ENCODE results near the gene PLXNB2.

The PLXNB2 gene

DNA sequence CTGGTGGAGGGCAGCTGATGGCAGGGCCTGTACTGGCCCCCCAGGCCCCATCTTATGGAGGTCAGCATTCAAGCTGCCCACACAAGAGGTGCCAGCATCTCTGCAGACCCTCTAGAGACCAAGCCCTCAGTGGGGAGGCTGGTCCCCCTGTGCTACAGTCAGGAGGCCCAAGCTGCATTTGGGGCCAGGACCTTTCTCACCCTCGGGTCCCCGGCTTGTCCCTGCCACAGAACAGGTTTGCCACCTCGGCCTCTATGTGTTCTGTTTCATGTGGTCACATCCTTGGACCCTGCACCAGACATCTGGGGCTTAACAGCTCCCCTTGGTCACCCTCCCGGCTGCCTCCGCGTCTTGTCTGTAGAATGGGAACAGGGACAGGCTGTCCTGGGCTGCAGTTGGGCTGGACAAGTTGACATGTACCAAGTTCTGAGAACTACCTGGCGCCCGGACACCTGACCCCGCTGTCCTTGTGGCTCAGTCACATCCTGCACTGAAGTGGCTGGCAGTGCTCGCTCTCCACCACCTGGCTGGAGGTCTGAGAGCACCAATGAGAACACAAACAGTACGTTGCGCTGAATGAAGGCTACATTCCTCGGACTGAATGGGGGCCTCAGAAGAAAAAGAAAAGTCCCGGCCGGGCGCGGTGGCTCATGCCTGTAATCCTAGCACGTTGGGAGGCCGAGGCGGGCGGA is 2.7 kb upstream of the PLXNB2 start:
- no peak for DNase-seq (ENCODE audit: low read depth)

DNA sequence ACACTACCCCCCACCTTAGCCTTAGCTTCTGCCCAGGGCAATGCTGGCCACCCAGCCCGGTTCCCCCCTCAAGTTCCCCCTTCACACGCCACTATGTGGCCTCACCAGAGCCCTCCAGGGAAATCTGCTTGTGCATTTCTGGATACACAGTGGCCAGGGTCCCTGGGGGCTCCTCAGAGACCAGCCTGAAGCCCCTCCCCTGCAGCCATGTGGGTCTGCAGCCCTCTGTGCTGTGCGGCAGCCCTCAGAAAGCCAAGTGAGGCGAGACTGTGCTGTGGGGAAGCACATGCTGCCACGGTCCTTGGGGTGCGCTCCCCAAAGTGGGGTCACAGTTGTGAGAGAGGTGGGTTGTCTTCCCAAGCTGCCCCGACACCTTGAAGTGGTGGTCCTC is 2.1 kb upstream of the PLXNB2 start:
- no peak for DNase-seq (ENCODE audit: low read depth)

DNA sequence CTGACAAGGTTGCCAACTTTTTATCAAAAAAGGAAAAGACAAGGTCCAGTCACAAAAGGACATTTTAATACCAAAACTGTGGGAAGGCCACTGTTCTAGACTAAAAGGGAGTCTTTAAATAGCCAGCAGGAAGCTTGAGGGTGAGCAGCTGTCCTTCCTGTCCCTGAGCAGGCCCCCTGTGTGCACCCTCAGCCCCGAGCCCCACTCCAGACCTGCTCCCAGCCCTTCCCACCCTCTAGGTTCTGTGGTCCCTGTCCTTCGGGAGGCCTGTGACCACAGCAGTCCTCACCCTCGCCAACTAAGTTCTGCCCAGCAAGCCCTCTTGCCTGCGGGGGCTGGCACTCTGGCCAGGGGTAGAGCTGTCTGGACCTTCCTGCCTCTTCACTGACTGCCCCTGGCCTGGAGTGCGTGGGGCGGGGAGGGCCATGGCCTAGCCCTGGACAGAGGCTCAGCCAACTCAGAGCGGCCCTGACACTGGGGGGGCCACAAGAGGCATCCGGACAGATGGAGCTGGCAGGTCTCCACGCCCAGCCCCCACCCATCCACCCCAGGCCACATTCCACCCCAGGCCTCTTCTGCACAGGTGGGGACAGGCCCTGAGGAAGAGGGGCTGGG is 1.6 kb upstream of the PLXNB2 start:
- no peak for DNase-seq (ENCODE audit: low read depth)

DNA sequence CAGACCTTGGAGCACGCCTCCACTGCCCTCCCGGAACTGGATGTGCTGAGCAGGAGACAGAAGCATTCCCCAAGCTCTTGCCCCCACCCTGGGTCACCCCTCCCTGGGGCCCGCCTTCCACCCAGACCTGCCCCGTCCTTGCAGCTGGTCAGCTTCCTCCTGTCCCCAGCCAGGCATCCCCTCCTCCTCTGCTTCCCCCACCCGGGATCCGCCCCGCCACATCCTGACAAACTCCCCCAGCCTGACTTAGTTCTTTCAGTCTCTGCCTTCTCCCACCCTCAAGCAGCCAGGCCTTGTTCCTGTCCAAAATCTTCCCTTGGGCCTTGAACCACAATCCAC is 1.1 kb upstream of the PLXNB2 start:
- no peak for DNase-seq (ENCODE audit: low read depth)

DNA sequence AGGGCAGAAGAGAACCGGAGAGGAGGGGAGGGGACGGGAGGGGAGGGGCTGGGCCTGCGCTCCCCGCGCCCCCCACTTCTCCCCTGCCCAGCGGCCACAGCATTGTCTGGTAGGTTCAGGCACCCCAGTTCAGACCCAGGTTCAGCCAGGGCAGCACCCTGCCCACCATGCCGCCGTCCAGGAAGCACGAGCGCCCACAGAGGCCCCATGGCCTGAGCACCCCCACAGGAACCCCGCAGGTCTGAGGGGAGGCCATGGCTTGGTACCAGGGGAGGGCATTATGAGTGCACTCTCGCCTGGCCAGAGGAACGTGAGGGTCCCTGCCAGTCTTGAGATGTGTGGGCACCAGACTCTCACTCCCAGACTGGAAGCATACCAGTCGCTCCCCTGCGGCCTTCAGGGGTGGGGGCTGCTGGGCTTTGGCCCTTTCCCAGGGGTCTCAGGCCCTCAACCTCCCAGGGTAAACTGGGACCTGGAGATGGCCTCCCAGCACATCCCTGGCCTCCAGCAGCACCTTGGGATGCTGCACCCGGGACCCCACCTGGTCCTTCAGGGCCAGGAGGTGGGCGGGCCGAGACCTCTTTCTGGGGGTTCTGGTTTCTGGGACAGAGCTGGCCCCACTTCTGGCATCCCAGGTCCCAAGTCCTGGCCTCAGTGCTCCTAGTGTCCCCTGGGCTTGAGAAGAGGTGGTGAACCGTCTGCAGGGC is 597 bp upstream of the PLXNB2 start:
- DNase-seq (ENCODE audit: low read depth), result no peak

DNA sequence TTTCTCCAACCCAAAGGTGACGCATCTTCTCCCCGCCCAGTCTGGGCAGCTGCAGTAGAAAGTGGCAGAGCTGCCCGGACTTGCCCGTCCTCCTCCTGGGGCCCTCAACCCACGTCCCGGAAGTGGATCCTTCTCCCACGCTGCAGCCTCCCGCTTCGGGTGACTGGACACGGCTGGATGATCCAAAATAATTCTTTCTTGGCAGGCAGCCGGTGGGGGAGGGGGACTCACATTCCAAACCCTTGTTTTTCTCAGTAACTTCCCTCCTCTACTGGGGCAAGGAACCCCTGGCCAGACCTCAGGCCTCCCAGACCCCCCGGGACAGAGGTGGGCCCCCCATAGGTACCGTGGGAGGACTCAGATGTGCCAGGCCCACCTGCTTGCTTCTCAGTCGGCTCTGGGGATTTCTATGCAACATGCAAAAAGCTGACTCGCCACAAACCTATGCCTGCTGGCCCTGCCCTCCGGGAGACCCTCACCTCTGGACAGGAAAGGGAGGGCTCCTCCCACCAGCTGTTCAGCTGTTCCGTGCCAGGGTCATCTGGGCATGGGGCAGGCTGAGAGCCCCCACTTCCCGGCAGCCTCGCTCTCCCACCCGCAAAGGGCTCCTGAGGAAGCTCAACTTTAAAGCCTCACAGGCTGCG is 1.4 kb downstream of the PLXNB2 start:
- DNase-seq (ENCODE audit: low read depth), result no peak

DNA sequence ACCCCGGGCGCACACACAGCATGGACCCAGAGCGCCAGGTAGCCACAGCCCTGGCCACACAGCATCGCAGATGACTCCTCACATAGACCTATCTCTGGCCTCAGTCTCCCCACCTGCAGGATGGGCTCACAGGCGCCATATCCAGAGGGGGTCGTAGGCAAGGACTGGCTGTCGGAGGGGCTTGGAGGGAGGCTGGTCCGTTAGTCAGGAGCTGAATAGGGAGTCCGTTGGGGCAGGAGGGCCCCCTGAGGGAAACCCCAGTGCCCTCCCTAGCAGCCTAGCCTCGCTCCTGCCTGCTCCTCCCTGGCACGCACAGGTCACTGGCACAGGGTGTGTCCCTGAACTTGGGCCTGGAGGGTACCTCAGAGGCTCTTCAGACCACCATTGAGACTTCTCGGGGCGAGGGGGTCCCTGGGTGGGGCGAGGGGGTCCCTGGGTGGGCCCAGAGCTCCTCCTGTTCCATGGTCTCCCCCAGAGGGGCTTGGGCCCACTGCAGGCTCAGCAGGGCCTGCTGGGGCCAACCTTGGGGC is 2.0 kb downstream of the PLXNB2 start:
- DNase-seq (ENCODE audit: low read depth), result no peak

DNA sequence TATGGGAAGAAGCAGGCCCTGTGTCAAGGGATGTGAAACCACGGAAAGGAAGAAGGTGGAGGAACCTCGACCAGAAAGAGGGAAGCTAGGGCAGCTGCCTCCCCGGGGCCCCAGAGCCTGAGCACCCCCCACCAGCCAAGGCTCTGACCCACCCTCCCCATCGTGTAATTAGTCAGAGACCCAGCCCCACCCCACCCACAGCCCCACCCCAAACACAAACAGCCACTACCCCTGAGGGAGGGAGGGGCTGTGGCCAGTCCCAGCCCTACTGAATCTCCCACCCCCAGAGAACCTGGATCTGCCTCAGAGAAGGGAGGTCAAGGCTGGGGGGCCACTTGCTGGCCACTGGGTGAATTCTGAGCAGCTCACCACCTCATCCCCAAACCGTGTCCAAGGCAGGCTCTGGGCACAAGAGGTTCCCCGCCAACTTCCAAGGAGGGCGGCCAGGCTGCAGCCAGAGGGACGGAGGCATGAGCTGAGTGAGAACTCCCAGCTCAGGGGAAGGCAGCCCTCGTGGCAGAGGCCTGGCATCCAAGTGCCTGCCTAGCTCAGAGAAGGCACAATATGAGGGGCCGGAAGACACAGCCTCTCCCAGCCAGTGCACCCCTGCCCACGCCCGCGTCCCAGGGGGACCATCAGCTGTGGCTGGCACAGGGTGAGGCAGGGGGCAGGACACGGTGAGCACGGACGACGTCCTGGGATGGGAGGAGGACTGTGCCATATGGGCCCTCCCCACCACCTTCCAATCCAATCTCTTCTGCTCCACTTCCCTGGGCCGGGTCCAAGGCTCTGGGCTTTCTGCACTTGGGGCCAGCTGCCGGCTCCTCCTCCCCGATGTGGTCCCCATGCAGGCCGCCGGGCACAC is 2.7 kb downstream of the PLXNB2 start:
- DNase-seq (ENCODE audit: low read depth), result no peak

DNA sequence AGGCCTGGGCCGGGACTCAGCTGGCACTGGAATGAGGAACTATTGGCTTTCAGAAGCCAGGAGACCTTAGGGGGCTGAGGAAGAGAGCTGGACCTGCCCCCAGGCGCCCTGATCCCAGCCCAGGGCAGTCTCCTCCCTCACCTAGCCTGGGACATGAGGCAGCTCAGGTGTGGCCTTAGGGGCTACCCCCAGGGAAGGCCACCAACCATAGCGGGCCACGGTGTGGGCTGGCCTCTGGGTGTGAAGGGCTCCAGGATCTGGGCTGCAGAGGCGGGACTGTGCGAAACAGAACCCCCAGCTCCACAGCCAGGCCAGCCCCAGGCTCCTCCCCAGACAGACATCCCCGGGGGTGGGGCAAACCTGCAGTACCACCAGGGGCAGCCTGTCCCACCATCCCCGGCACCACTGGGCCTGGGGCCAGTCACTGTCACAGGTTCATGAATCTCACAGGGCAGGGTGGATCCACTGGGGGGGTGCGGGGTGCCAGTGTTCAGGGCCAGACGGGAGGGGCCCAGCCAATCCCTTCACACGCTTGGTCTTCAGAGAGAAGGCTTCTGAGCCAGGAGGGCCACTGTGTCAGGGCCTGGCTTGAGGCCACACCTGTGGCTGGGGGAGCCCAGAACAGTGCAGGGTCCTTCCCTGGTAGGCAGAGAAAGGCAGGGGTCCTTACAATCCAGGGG is 3.5 kb downstream of the PLXNB2 start:
- no peak for DNase-seq (ENCODE audit: low read depth)

DNA sequence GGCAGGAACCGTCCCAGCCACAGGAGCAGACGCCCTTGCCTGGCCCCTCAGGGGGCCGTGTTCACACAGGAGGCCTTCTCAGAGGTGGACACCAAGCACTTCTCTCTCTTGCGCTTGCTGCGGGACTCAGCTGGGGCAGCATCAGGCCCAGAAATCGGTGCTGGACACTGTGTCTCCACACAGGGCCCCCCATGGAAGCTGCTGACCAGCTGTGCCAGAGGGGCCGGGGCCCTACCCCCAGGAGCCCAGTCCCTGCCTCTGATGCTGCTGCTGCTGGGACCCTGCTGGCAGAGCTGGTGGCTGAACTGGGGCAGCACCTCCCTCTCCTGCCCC is 4.0 kb downstream of the PLXNB2 start:
- DNase-seq (ENCODE audit: low read depth), result no peak

DNA sequence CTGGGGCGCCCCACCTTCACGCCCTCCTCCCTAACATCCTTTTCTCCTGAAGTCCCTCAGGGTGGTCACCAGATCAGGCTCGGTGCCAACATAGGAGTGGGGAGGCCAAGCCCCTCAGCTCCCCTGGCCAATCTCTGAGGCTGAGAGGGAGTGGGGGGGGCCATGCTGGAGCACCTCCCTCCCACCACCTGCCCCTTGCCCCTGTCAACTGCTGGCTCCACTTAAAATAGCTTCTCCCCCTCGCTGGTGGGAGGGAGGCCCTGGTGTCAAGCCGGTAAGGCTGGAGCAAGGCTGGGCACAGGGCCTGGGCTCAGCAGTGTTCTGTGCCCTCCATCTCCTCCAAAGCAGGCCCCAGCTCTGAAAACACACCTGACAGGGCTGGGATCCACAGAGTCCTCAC is 4.9 kb downstream of the PLXNB2 start:
- DNase-seq (ENCODE audit: low read depth), result no peak

DNA sequence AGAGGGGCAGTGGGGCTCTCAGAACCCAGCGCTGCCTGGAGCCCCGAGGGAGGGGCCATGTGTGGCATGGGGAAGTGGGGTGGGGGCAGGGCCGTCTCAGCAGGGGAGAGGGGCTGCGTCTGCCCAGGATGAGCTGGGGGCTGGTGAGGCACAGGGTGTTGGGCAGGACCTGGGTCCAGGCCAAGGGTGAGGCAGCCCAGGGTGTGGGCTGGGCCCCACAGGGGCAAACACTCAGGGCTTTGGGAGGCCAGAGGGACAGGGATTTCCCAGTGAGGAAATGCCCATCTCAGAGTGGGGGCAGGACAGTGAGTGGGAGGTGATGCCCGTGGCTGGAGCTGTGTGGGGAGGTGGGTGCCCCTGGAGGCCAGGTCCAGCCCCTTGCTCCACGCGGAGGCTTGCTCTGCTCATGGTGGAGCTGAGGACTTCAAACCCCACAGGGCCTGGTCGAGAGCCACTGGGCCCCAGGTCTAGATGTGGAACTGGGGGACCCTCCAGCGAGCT is 5.4 kb downstream of the PLXNB2 start:
- no peak for DNase-seq (ENCODE audit: low read depth)

DNA sequence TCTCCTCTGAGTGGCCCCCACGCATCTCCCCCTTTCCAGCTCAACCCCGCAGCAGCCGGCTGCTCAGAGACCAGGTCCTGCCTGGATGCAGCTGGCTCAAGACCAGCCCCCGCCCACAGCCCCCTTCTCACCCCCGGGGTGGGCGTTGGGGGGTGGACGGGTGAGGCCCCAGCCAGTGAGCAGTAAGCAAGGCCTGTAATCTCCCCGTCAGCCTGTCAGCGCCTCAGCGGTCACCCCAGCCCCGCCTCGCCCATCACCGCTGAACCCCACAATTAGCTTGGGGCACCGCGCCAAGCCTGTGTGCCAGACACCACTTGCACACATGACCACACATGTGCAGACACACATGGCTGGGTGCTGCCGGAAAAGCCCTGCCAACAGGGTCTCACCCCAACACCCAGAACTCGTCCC is 5.9 kb downstream of the PLXNB2 start:
- no peak for DNase-seq (ENCODE audit: low read depth)

DNA sequence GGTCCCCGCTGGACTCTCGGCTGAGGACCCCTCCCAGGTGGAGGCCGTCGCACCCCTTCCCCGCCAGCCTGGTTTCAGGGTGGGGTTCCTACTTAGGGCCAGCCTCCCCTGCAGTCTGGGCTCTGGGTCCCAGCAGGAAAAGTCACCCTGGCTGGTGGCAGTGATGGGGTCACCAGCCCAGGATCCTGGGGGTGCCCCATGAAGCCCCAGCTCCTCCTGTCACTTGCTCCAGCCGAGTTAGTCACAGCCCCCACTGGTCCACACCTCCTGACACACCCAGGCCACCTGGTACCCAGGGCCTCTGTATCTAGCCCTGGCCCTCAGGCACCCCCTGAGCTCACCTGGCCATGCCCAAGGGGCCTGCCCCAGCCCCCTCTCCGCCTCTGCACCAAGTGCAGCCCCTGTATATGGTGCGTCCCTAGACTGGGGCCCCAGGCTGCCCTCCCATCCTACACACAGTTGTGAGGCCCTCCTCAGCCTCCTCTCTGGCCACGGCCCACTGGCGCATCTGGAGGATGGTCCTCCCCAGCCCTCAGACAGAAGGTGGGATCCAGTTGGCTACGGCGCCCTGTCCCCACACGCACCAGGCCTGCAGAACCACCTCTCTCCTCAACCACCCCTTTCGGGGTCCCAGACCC is 6.7 kb downstream of the PLXNB2 start:
- no peak for DNase-seq (ENCODE audit: low read depth)

DNA sequence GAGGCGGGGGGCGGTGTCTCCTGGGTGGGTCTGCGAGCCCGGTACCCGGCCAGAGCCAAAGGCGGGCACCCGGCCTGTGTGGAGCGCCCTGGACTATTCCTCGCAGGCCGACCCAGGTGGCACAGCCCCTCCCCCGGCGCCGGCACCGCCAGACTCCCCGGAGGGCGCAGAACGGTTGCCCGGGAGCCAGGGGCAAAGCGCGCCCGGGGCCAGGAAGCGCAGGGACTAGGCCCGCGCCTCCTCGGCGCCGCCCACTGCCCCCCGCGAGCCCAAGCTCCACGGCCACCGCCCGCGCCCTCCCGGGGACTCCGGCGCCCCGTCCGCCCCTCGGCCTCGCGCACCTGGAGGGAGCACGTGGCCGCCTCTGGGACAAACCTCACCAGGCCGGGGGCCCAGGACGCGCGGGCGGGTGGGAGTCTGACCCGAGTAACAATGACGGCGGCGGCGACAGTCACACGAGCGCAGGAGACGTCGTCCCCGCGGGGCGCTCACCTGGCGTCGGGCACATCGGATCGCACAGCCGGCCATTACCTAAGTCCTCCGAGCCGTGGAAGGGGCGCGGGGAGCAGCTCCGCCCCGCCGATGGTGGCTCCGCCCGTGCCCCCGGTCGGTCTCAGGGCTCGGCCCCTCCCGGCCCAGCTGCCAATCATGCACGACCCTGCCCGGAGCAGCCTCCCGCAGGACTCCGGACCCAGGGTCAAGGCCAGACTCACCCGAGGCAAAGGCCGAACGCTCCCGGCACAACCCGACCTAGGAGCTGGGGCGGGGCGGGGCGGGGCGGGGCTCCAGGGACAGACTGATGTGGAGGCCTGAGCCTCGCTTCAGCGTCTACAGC is 7.4 kb downstream of the PLXNB2 start:
- DNase-seq (ENCODE audit: low read depth), result no peak

DNA sequence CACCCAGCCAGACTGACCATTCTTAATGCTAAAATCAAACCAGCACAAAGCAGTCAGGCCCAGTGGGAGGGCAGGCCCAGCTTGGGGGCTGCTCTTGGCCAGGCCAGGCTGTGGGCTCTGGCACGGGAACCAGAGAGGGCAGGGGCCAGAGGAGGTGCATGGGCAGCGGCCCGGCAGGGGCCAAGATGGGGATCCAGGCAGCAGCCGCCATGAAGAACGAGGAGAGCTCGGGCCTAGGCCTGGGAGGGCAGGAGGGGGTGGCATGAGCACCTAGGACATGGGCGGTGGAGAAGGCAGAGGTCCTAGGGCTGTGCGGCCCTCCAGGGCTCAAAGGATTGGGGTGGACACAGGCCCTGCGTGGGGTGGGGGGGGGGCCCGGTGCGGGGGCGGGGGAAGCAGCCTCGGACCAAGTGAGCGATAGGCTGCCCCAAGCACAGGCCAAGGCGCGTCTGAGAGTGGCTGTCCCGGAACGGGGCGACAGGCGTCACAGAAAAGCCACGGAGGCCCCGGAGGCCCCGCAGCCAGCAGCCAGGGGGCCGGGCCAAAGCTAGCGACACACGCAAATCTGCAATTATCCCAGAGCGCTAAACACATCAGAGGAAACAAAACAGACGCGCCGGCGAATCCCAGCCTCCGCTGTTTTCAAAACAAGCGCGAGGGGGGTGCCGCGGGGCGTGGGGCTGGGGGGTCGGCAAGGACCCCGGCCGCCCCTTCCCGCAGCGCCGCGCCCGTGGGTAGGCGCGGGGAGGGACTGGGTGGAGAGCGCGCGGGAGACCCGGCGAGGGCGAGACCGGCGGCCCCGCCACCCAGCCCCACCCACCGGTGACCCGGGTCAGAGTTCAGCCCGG is 8.3 kb downstream of the PLXNB2 start:
- DNase-seq (ENCODE audit: low read depth), result no peak

DNA sequence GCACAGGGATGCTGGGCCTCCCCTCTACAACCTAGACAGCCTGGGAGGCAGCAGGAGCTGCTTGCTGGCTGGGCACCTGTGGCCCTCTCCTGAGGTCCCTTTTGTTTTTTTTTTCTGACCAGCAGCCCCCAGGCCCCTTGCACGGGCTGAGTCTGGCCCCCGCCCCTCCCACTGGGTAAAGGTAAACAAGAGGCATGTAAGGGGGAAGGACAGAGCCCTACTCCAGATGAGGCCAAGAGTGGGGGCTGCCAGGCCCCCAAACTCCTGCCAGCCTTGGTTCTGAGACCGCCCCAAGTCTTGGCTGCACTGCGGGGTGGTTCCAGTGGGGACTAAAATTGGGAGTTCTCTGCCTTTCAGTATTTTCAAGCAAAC is 9.2 kb downstream of the PLXNB2 start:
- no peak for DNase-seq (ENCODE audit: low read depth)

DNA sequence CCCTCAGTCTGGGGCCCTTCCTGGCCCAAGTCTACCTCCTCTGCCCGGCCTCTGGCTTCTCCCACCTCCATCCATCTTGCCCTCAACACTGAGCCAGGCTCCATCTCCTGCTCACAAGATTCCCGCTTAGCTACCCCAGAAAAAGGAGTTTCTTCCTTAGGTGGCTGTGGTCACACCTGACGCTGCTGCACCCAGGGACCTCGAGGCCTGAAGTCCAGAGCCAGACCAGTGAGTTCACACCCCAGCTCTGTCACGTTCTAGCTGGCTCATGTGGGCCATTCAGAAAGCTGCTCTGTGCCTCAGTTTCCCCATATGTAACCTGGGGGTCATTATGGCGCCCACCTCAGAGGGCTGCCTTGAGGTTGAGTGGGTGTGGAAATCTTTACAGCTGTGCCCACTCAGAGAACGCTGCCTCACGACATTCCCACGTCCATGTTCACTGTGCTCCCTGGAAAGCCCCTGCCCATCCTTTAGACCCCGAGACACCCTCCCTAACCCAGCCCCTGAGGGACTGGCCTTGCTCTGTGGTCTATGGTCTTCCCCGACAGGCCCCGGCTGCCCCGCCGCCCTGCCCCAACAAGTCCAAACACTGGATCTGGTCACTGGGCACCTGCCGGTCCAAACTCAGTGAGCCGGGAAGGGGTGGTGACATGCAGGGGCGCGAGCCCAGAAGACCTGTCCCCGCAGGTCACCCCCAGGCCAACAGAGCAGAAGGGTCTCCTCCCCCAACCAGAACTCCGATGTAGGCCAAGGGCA is 9.8 kb downstream of the PLXNB2 start:
- no peak for DNase-seq (ENCODE audit: low read depth)
